C4-2B (cell line): ENCODE data around the gene RBM15.

Experiments used
- ZFX ChIP-seq: fragments of 450-650 bp; IDR thresholded peaks from 2 replicates; pipeline ENCODE4 v1.6.1; 2017
- TF ChIP-seq, protein P1 (sequence below): fragments of 450-650 bp; conservative IDR thresholded peaks from 2 replicates; pipeline ENCODE4 v1.5.1; 2017; ENCODE audit warnings: mild to moderate bottlenecking

DNA sequence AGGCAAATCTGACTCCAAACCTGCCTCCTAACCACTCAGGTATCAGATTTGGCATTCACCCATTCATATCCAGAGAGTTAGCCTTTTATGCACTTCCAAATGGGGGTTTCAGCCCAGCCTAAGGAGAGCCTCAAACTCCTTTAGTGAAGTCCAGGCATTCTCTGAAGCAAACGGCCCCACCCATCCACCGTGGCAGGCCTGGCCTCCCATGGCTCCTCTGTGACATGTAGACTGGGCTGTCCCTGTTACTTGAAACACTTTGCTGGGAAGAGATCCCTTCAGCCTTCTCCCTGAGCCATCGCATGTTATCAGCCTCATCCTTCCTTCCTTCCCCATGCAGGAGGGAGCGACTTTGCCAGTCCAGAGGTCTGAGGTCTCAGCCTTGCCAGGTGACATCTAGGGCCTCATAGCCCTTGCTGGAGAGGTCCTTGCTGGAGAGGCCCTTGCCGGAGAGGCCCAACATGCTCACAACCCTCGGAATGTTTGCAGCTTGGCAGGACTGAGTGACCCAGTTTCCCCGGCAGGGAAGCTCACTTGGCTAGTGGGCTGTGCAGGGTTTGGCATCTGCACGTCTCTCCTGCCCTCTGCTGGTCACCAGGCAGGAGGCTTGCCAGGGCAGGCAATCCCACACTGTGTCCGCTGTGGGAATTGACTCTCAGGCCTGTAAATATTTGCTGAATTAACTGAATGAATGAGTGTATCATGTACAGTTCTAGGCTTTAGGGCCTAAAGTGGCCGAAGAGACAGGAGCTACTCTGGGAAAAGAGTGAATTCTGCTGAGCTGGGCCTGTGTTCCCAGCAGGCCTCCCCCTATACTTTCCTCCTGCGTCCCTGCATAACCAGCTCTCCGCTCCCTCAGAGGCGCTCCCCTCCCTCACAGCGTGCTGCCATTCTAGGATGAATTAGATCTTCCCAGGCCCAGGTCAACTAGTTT is 26.7 kb upstream of the RBM15 start:
- TF ChIP-seq, protein P1, sequence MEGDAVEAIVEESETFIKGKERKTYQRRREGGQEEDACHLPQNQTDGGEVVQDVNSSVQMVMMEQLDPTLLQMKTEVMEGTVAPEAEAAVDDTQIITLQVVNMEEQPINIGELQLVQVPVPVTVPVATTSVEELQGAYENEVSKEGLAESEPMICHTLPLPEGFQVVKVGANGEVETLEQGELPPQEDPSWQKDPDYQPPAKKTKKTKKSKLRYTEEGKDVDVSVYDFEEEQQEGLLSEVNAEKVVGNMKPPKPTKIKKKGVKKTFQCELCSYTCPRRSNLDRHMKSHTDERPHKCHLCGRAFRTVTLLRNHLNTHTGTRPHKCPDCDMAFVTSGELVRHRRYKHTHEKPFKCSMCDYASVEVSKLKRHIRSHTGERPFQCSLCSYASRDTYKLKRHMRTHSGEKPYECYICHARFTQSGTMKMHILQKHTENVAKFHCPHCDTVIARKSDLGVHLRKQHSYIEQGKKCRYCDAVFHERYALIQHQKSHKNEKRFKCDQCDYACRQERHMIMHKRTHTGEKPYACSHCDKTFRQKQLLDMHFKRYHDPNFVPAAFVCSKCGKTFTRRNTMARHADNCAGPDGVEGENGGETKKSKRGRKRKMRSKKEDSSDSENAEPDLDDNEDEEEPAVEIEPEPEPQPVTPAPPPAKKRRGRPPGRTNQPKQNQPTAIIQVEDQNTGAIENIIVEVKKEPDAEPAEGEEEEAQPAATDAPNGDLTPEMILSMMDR: peak; percentile 96
- no peak for TF ChIP-seq ZFX
